ENCODE measurements around the gene PREX1.

Gene PREX1

DNA sequence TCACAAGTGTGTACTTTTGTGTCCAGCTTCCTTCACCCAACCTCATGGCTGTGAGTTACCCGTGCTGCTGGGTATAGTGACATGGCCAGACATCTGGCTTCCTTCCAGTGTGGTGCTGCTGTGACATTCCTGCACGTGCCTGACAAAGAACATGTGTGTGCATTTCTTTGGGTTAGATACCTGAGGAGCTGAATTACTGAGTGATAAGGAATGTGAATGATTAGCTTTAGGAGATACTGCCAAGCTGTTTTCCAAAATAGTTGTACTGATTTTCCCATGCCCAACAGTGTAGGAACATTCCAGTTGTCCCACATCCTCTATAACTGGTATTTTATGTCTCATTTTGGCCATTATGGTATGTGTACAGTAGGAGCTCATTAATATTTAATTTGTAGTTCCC, 132.5 kb downstream of the PREX1 start:
- Histone ChIP-seq H3K4me3 (ENCODE audit: severe bottlenecking) (no peak overlapping the region), H3K4me1 (ENCODE audit: insufficient read depth, poor library complexity, severe bottlenecking) (peaks cover 10% of the 10 kb centered on the region), H3K27ac (ENCODE audit: poor library complexity, severe bottlenecking) (no peak overlapping the region), H3K27me3 (ENCODE audit: insufficient read depth, poor library complexity, severe bottlenecking) (no peaks in the 10 kb centered on the region), H3K9me3 (ENCODE audit: severe bottlenecking) (no peaks in the 10 kb centered on the region), H3K36me3 (ENCODE audit: low read depth) (no peaks in the 10 kb centered on the region)
- DNase-seq (ENCODE audit: low spot score) (no peak), ATAC-seq (ENCODE audit: low read depth) (peak; percentile 4; the same call in 1 of the 3 replicates)
- TF ChIP-seq, protein P1, sequence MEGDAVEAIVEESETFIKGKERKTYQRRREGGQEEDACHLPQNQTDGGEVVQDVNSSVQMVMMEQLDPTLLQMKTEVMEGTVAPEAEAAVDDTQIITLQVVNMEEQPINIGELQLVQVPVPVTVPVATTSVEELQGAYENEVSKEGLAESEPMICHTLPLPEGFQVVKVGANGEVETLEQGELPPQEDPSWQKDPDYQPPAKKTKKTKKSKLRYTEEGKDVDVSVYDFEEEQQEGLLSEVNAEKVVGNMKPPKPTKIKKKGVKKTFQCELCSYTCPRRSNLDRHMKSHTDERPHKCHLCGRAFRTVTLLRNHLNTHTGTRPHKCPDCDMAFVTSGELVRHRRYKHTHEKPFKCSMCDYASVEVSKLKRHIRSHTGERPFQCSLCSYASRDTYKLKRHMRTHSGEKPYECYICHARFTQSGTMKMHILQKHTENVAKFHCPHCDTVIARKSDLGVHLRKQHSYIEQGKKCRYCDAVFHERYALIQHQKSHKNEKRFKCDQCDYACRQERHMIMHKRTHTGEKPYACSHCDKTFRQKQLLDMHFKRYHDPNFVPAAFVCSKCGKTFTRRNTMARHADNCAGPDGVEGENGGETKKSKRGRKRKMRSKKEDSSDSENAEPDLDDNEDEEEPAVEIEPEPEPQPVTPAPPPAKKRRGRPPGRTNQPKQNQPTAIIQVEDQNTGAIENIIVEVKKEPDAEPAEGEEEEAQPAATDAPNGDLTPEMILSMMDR (IDR thresholded peaks at IDR 0.05; ENCODE audit: poor library complexity, severe bottlenecking) = no peak

DNA sequence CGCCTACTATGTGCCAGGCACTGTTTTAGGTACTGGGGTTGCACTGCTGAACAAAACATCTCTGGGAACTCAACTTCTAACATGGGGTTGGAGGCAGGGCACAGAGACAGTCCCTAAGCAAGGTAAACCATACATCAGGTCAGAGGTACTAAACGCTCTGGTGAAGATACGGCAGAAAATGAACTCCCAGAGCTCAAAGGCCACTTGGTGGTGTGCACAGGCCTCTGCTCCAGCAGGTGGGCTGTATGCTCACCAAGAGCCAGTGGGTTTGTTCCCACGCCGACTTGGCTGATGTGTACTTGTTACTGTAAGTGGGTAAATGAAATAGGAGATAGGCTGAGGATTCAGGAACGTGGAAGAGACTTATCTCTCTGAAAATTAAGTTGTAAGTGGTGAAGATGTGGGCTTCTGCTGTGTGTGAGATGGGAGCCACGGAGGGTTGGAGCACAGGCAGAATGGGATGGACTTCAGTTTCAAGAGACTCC, 133.4 kb downstream of the PREX1 start:
- DNase-seq (ENCODE audit: low spot score) (no peak), ATAC-seq (ENCODE audit: low read depth) (no peak)
- no peak overlapping the region for H3K4me3 ChIP-seq (ENCODE audit: severe bottlenecking)
- H3K27ac ChIP-seq (ENCODE audit: poor library complexity, severe bottlenecking) = no peak overlapping the region
- peaks cover 10% of the 10 kb centered on the region for H3K4me1 ChIP-seq (ENCODE audit: insufficient read depth, poor library complexity, severe bottlenecking)
- H3K9me3 ChIP-seq (ENCODE audit: severe bottlenecking) = no peaks in the 10 kb centered on the region
- H3K27me3 ChIP-seq (ENCODE audit: insufficient read depth, poor library complexity, severe bottlenecking) = no peaks in the 10 kb centered on the region
- TF ChIP-seq, protein P1 (IDR thresholded peaks at IDR 0.05; ENCODE audit: poor library complexity, severe bottlenecking) = no peak
- no peaks in the 10 kb centered on the region for H3K36me3 ChIP-seq (ENCODE audit: low read depth)

DNA sequence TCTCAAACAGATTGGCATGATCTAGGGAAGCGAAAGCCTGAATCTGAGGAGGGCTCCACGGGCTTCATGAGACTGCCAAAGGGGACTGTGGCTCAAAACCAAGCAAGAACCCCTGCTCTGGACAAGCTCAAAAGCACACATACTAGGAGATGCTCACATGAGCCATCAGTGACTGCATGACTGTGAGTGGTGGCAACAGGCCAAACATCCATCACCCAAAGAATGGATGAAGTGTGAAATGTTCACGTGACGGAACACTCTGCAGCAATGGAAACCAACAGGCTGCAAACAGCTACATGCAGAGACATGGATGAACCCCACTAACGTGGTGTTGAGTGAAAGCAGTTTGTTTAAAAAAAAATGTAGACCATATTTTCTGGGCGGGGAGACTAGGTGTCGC, 136.3 kb downstream of the PREX1 start:
- ATAC-seq (ENCODE audit: low read depth) = no peak
- H3K27ac ChIP-seq (ENCODE audit: poor library complexity, severe bottlenecking) = no peak overlapping the region

DNA sequence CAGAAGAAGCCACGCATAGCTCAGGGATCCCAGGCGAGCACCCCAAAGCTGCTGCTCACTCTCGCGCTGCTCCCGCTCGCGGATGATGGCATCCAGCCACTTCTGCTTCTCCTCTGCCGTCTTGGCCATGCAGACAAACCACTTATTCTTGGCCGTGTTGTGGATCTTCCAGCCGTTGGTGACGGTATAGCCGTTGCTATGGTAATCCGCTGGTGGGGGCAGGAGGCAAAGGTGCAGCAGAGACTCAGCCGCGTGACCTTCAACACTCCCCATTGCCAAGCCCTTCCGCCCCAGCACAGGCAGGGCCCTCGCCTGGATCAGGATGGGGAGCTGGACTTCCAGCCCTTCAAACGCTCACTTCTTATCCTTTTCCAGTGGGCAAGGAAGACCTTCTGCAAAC, 136.9 kb downstream of the PREX1 start:
- H3K4me1 ChIP-seq (ENCODE audit: insufficient read depth, poor library complexity, severe bottlenecking) = peaks cover 7% of the 10 kb centered on the region
- ATAC-seq (ENCODE audit: low read depth) (no peak), DNase-seq (ENCODE audit: low spot score) (no peak)
- H3K27me3 ChIP-seq (ENCODE audit: insufficient read depth, poor library complexity, severe bottlenecking) = no peaks in the 10 kb centered on the region
- H3K9me3 ChIP-seq (ENCODE audit: severe bottlenecking) = no peaks in the 10 kb centered on the region
- H3K4me3 ChIP-seq (ENCODE audit: severe bottlenecking) = no peak overlapping the region
- no peak overlapping the region for H3K27ac ChIP-seq (ENCODE audit: poor library complexity, severe bottlenecking)
- H3K36me3 ChIP-seq (ENCODE audit: low read depth) = no peaks in the 10 kb centered on the region
- TF ChIP-seq, protein P1 (IDR thresholded peaks at IDR 0.05; ENCODE audit: poor library complexity, severe bottlenecking) = no peak

More for the DNA sequence above, 136.3 kb downstream of the PREX1 start:
- no peak for DNase-seq (ENCODE audit: low spot score)
- Histone ChIP-seq H3K9me3 (ENCODE audit: severe bottlenecking) (no peaks in the 10 kb centered on the region), H3K4me3 (ENCODE audit: severe bottlenecking) (no peak overlapping the region), H3K4me1 (ENCODE audit: insufficient read depth, poor library complexity, severe bottlenecking) (peaks cover 1% of the 10 kb centered on the region), H3K36me3 (ENCODE audit: low read depth) (no peaks in the 10 kb centered on the region), H3K27me3 (ENCODE audit: insufficient read depth, poor library complexity, severe bottlenecking) (no peaks in the 10 kb centered on the region)
- TF ChIP-seq, protein P1 (IDR thresholded peaks at IDR 0.05; ENCODE audit: poor library complexity, severe bottlenecking) = no peak

DNA sequence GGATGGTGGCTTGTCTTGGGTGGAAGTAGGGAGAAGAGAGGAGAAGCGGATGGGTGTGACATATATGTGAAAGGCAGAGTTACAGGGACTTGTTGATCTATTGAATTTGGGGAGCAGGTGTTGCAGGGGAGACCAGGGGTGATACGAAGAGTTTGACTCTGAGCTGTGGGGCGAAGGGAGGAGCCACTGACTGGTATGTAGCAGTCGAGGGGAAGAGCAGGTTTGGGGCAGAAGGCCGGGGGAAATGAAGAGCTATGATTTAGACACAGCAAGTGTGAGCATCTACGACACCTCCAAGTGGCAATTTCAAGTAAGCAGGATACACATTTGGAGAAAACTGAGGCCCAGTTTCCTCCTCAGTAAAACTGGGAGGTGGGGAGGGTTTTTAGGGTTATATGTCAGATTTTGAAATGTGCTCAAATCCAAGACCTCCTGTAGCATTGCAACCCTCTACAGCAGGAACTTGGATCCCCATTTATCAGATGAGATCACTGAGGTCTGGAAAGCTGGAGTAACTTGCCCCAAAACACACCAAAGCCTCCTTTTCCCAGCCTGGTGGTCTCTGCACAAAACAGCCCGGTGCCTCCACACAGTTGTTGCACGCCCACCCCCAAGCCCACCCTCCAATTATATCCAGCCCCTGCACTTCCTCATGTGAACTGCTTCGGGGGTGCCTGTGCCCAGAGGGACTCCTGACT, 137.8 kb downstream of the PREX1 start:
- peaks cover 7% of the 10 kb centered on the region for H3K4me1 ChIP-seq (ENCODE audit: insufficient read depth, poor library complexity, severe bottlenecking)
- ATAC-seq (ENCODE audit: low read depth) = no peak
- H3K36me3 ChIP-seq (ENCODE audit: low read depth) = no peaks in the 10 kb centered on the region
- no peaks in the 10 kb centered on the region for H3K9me3 ChIP-seq (ENCODE audit: severe bottlenecking)
- H3K4me3 ChIP-seq (ENCODE audit: severe bottlenecking) = no peak overlapping the region
- TF ChIP-seq, protein P1 (IDR thresholded peaks at IDR 0.05; ENCODE audit: poor library complexity, severe bottlenecking) = no peak
- no peaks in the 10 kb centered on the region for H3K27me3 ChIP-seq (ENCODE audit: insufficient read depth, poor library complexity, severe bottlenecking)
- H3K27ac ChIP-seq (ENCODE audit: poor library complexity, severe bottlenecking) = no peak overlapping the region
- DNase-seq (ENCODE audit: low spot score) = no peak
